Activated naive CD4-positive, alpha-beta T cell treated with anti-CD3 and anti-CD28 coated beads, Interleukin-2, amount 10 ng/mL, durations not matched to agents 7 days and 5 days (primary cell): ENCODE data around the gene INTS11.

ENCODE experiments used
- CTCF ChIA-PET: fragments of 350-600 bp; sonication (Branson Sonifier 250); formaldehyde crosslinking; loops from one replicate; lab custom pipeline; 2021; ENCODE audit warnings: antibody characterized with exemption; lab: Charles Lee
- DNase-seq: peaks from one replicate; pipeline ENCODE4 v3.0.0-alpha.2; 2020
- H3K27ac Mint-ChIP-seq: one replicate; pipeline ENCODE4 v1.8.0; 2021; ENCODE audit warnings: mild to moderate bottlenecking, moderate library complexity, mixed read lengths
- H3K27me3 Mint-ChIP-seq: one replicate; pipeline ENCODE4 v1.8.0; 2021; ENCODE audit warnings: mild to moderate bottlenecking, mixed read lengths
- H3K36me3 Mint-ChIP-seq: one replicate; pipeline ENCODE4 v1.8.0; 2021; ENCODE audit warnings: mixed read lengths
- H3K4me1 Mint-ChIP-seq: one replicate; pipeline ENCODE4 v1.8.0; 2021; ENCODE audit warnings: mixed read lengths
- H3K4me3 Mint-ChIP-seq: one replicate; pipeline ENCODE4 v1.8.0; 2021; ENCODE audit warnings: mild to moderate bottlenecking, moderate library complexity, mixed read lengths
- H3K9me3 Mint-ChIP-seq: one replicate; pipeline ENCODE4 v1.8.0; 2021; ENCODE audit warnings: mixed read lengths

Gene INTS11

DNA sequence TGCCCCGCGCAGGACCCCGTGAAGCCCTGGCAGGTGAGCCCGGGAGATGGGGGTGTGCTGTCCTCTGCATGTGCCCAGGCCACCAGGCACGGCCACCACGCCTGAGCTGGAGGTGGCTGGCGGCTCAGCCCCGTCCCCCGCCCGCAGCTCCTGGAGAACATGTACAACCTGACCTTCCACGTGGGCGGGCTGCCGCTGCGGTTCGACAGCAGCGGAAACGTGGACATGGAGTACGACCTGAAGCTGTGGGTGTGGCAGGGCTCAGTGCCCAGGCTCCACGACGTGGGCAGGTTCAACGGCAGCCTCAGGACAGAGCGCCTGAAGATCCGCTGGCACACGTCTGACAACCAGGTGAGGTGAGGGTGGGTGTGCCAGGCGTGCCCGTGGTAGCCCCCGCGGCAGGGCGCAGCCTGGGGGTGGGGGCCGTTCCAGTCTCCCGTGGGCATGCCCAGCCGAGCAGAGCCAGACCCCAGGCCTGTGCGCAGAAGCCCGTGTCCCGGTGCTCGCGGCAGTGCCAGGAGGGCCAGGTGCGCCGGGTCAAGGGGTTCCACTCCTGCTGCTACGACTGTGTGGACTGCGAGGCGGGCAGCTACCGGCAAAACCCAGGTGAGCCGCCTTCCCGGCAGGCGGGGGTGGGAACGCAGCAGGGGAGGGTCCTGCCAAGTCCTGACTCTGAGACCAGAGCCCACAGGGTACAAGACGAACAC is 8.5 kb upstream of the INTS11 start:
- Mint-ChIP-seq H3K9me3 (peaks cover 6% of the 10 kb centered on the region), H3K4me1 (no peaks in the 10 kb centered on the region), H3K36me3 (peaks cover 4% of the 10 kb centered on the region), H3K27ac (no peak overlapping the region), H3K27me3 (peaks cover 3% of the 10 kb centered on the region), H3K4me3 (no peak overlapping the region)
- no peak for DNase-seq
- CTCF ChIA-PET = no interaction called here

GRCh38 chr1:1332031-1332755 is 7.7 kb upstream of the INTS11 start:
- Mint-ChIP-seq H3K36me3 (peaks cover 5% of the 10 kb centered on the region), H3K4me3 (no peak overlapping the region), H3K9me3 (peaks cover 6% of the 10 kb centered on the region), H3K27ac (no peak overlapping the region), H3K4me1 (no peaks in the 10 kb centered on the region), H3K27me3 (peaks cover 3% of the 10 kb centered on the region)
- DNase-seq = no peak
- CTCF ChIA-PET = no interaction called here

DNA sequence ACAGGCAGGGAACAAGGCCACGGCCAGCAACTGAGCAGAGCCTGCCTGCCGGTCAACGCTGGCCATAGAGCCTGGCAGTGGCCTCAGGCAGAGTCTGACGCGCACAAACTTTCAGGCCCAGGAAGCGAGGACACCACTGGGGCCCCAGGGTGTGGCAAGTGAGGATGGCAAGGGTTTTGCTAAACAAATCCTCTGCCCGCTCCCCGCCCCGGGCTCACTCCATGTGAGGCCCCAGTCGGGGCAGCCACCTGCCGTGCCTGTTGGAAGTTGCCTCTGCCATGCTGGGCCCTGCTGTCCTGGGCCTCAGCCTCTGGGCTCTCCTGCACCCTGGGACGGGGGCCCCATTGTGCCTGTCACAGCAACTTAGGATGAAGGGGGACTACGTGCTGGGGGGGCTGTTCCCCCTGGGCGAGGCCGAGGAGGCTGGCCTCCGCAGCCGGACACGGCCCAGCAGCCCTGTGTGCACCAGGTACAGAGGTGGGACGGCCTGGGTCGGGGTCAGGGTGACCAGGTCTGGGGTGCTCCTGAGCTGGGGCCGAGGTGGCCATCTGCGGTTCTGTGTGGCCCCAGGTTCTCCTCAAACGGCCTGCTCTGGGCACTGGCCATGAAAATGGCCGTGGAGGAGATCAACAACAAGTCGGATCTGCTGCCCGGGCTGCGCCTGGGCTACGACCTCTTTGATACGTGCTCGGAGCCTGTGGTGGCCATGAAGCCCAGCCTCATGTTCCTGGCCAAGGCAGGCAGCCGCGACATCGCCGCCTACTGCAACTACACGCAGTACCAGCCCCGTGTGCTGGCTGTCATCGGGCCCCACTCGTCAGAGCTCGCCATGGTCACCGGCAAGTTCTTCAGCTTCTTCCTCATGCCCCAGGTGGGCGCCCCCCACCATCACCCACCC is 6.9 kb upstream of the INTS11 start, which contains the start of gene TAS1R3:
TSS of gene TAS1R3 (plus strand) at position 213 of the 898 bp plus-strand sequence. CDS start at position 279, 66 bp downstream.
- H3K4me3 Mint-ChIP-seq = no peak within 1 kb of the TSS
- no peak within 1 kb of the TSS for H3K27ac Mint-ChIP-seq
- CTCF ChIA-PET = no interaction called here
- H3K36me3 Mint-ChIP-seq = peaks cover 5% of the 10 kb centered on the region
- DNase-seq = no peak
- H3K27me3 Mint-ChIP-seq = peaks cover 3% of the 10 kb centered on the region
- peaks cover under 1% of the 10 kb centered on the region for H3K4me1 Mint-ChIP-seq
- H3K9me3 Mint-ChIP-seq = peaks cover 6% of the 10 kb centered on the region

DNA sequence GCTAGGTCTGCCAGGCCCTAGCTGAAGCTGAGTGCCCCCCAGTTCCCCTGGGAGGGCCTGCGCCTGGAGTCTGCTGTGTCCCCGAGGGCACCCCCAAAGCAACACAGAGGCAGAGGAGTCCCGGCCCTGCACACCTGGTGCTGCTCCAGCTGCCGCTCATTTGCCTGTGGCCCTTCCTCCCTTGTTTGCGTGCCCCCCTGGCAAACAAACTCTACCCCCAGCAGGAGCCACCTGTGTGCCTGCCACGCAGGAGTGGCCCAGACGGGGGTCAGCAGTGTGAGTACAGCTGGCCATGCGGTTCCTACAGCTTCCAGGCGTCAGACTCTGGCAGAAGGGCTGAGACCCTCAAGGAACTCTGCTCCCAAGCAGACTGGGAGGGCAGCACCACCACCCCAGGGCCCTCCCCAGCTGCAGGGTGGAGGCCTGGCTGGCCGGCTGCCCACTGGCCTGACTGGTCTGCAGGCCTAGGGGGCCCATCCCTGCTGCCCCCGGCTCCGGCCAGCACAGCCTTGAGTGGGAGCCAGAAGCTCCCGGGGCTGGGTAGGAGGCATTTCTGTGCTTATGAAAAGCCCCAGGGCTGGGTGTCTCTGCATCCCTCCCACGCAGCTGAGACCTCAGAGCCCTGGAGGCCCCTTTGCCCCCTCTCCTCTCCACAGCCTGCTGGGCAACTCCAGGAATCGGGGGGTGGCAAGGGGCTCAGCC is 6.1 kb upstream of the INTS11 start:
- peaks cover 6% of the 10 kb centered on the region for H3K9me3 Mint-ChIP-seq
- H3K36me3 Mint-ChIP-seq = peaks cover 5% of the 10 kb centered on the region
- DNase-seq = no peak
- no peak overlapping the region for H3K4me3 Mint-ChIP-seq
- CTCF ChIA-PET = no interaction called here
- H3K4me1 Mint-ChIP-seq = peaks cover 9% of the 10 kb centered on the region
- H3K27ac Mint-ChIP-seq = no peak overlapping the region
- peaks cover 3% of the 10 kb centered on the region for H3K27me3 Mint-ChIP-seq

DNA sequence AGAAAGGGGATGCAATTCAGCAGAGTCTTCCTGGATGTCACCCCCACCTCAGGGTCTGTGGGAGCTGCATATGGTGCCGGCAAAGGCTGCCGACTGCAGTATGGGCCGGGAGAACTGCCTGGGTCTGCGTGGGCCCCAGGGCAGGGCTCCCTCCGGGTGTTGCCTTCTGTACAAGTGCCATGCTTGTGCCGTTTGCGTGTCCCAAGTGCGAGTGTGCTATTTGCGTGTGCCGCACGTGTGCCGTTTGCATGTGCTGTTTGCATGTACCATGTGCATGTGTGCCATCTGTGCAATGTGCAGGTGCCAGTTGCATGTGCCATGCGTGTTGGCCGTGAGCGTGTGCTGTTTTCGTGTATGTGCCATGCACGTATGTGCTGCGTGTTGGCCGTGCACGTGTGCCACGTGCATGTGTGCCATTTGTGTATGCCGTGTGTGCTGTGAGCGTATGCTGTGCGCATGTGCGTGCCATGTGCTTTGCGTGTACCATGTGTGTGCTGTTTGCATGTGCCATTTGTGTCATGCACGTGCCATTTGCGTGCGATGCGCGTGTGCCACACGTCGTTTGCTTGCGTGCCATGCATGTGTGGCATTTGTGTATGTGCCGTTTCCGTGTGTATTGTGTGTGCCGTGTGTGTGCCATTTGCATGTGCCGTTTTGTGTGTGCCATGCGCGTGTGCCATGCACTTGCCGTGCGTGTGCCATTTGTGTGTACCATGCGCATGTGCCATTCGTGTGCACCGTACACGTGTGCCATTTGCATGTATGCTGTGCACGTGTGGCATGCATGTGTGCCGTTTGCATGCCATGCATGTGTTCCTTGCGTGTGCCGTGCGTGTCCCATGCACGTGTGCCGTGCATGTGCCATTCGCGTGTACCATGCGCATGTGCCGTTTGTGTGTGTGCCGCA is 5.1 kb upstream of the INTS11 start:
- Mint-ChIP-seq H3K36me3 (peaks cover 5% of the 10 kb centered on the region), H3K4me3 (no peak overlapping the region), H3K4me1 (peaks cover 12% of the 10 kb centered on the region), H3K27me3 (peaks cover 3% of the 10 kb centered on the region), H3K27ac (peak overlapping the region; percentile 76), H3K9me3 (peaks cover 6% of the 10 kb centered on the region)
- CTCF ChIA-PET = no interaction called here
- no peak for DNase-seq

DNA sequence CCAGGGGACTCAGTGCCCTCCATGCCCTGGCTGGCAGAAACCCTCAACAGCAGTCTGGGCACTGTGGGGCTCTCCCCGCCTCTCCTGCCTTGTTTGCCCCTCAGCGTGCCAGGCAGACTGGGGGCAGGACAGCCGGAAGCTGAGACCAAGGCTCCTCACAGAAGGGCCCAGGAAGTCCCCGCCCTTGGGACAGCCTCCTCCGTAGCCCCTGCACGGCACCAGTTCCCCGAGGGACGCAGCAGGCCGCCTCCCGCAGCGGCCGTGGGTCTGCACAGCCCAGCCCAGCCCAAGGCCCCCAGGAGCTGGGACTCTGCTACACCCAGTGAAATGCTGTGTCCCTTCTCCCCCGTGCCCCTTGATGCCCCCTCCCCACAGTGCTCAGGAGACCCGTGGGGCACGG is 3.8 kb upstream of the INTS11 start:
- H3K4me3 Mint-ChIP-seq = no peak overlapping the region
- peaks cover 18% of the 10 kb centered on the region for H3K4me1 Mint-ChIP-seq
- H3K27ac Mint-ChIP-seq = no peak overlapping the region
- CTCF ChIA-PET = interaction anchor here (1.2 kb wide), 1 partner anchor 20 kb away, joined by 3 read pairs; no protein-coding TSS in a partner anchor
- peaks cover 6% of the 10 kb centered on the region for H3K9me3 Mint-ChIP-seq
- DNase-seq = no peak
- no peaks in the 10 kb centered on the region for H3K27me3 Mint-ChIP-seq
- peaks cover 9% of the 10 kb centered on the region for H3K36me3 Mint-ChIP-seq

DNA sequence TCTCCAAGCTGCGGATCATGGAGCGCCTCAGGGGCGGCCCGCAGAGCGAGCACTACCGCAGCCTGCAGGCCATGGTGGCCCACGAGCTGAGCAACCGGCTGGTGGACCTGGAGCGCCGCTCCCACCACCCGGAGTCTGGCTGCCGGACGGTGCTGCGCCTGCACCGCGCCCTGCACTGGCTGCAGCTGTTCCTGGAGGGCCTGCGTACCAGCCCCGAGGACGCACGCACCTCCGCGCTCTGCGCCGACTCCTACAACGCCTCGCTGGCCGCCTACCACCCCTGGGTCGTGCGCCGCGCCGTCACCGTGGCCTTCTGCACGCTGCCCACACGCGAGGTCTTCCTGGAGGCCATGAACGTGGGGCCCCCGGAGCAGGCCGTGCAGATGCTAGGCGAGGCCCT is 2.8 kb upstream of the INTS11 start:
- CTCF ChIA-PET = interaction anchor here (1.2 to 2.0 kb wide), 2 partner anchors 21 to 22 kb away, joined by 3 to 5 read pairs; no protein-coding TSS in a partner anchor
- DNase-seq = no peak
- no peak overlapping the region for H3K27ac Mint-ChIP-seq
- no peaks in the 10 kb centered on the region for H3K27me3 Mint-ChIP-seq
- peak overlapping the region; percentile 26 for H3K4me3 Mint-ChIP-seq
- peaks cover 26% of the 10 kb centered on the region for H3K4me1 Mint-ChIP-seq
- H3K9me3 Mint-ChIP-seq = peaks cover 6% of the 10 kb centered on the region
- H3K36me3 Mint-ChIP-seq = peaks cover 11% of the 10 kb centered on the region

DNA sequence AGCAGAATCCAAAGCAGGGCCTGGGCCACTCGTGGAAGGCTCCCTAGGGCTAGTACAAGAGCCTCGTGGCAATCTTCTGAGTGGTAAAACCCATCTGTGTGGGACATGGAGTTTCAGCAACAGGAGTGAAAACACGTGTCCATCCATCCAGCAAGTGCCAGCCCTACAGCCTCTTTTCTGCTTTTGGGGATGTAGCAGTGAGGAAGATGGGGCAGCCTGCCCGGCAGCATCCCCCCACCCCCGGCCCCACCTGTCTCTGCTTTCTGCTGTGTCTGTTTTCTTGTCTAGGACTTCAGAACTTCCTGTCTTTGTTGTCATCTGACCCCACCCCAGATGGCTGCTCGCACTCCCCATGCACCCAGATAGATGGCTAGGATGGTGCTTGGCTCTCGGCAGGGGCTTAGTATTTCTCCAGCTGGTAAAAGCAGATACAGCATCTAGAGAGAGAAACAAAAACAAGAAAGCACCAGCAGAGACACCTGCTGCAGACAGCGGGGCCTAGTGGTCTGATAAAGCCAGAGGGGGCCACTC is 1.7 kb upstream of the INTS11 start:
- Mint-ChIP-seq H3K4me3 (peak overlapping the region; percentile 75), H3K36me3 (peaks cover 11% of the 10 kb centered on the region), H3K4me1 (peaks cover 30% of the 10 kb centered on the region), H3K9me3 (peaks cover 6% of the 10 kb centered on the region), H3K27ac (peak overlapping the region; percentile 82), H3K27me3 (no peaks in the 10 kb centered on the region)
- no peak for DNase-seq
- CTCF ChIA-PET = interaction anchor here (2.0 kb wide), 1 partner anchor 21 kb away, joined by 5 read pairs; no protein-coding TSS in a partner anchor

DNA sequence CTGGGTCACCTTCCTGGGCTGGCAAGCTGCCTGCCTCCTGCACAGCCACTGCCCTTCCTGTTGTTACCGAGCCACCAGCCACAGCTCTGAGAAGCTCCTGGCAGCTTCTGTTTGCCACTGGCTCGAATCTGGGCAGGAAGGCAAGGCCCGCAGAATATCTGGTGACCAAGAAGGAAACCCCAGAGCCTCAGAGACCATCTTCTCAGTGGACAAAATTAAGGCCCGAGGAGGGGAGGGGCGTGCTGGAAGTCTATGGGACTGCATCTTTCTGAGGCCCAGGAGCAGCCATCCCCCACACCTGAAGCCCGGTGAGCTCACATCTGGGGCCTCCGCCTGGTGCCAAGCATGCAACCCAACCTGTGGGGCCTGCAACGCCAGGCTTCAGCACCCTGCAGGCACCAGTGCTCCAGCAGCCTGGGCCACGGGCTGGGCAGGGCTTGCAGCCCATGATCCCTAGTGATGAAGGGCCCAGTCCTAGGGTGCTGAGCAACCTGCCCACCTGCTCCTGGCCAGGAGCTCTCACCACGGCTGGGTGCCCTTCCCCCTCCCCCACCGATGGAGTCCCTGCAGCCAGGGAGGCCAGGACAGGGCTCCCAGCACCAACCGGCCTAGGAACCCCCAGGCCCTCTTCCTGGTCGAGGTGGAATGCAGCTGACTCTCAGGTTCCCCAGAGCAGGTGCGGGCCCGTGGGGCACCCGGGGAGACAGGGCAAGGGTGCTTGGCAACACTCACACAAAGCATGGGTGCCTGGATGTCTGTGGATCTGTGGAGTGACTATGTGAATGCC is 1.0 kb upstream of the INTS11 start:
- CTCF ChIA-PET = interaction anchor here (2.0 kb wide), 1 partner anchor 20 kb away, joined by 5 read pairs; no protein-coding TSS in a partner anchor
- DNase-seq = peak; percentile 31
- Mint-ChIP-seq H3K27me3 (no peaks in the 10 kb centered on the region), H3K4me1 (peaks cover 30% of the 10 kb centered on the region), H3K9me3 (peaks cover 6% of the 10 kb centered on the region), H3K4me3 (peak overlapping the region; percentile 75), H3K27ac (peak overlapping the region; percentile 82), H3K36me3 (peaks cover 11% of the 10 kb centered on the region)

- CTCF ChIA-PET = interaction anchor here (1.4 kb wide), 1 partner anchor 48 kb away, joined by 3 read pairs; no protein-coding TSS in a partner anchor
- peak overlapping the region; percentile 64 for H3K27ac Mint-ChIP-seq
Observed at GRCh38 chr1:1324084-1324523, 356 bp downstream of the INTS11 start.

DNA sequence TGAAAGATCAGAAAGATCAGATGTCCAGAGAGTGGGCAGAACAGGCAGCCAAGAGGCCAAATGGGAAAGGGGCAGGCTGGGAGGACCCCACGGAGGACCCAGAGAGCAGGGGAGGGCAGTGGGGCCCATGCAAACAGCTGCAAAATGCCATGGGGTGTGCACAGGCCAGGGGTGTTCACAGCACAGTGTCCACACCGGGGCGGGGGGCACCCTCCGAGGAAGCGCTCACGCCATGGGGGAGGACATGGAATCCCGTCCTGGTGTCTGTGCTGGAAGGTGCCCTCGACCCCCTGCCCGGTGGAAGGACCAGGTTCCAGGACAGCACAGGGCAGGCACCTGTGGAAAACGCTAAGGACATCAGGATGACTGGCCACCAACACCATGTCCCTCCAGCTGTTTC is 1.5 kb downstream of the INTS11 start:
- peaks cover 15% of the 10 kb centered on the region for H3K36me3 Mint-ChIP-seq
- peak overlapping the region; percentile 95 for H3K4me3 Mint-ChIP-seq
- DNase-seq = no peak
- CTCF ChIA-PET = interaction anchor here (1.4 kb wide), 1 partner anchor 49 kb away, joined by 3 read pairs; no protein-coding TSS in a partner anchor
- H3K27ac Mint-ChIP-seq = peak overlapping the region; percentile 96
- no peaks in the 10 kb centered on the region for H3K9me3 Mint-ChIP-seq
- H3K27me3 Mint-ChIP-seq = no peaks in the 10 kb centered on the region
- H3K4me1 Mint-ChIP-seq = peaks cover 30% of the 10 kb centered on the region

More at GRCh38 chr1:1324084-1324523, 356 bp downstream of the INTS11 start:
- Mint-ChIP-seq H3K9me3 (no peaks in the 10 kb centered on the region), H3K27me3 (no peaks in the 10 kb centered on the region), H3K4me1 (peaks cover 30% of the 10 kb centered on the region), H3K36me3 (peaks cover 13% of the 10 kb centered on the region), H3K4me3 (peak overlapping the region; percentile 87)
- DNase-seq = no peak

GRCh38 chr1:1322418-1322817 is 2.0 kb downstream of the INTS11 start:
- peaks cover 16% of the 10 kb centered on the region for H3K36me3 Mint-ChIP-seq
- H3K27me3 Mint-ChIP-seq = no peaks in the 10 kb centered on the region
- CTCF ChIA-PET = no interaction called here
- H3K4me3 Mint-ChIP-seq = peak overlapping the region; percentile 95
- DNase-seq = no peak
- no peaks in the 10 kb centered on the region for H3K9me3 Mint-ChIP-seq
- peaks cover 30% of the 10 kb centered on the region for H3K4me1 Mint-ChIP-seq
- H3K27ac Mint-ChIP-seq = no peak overlapping the region
